Activated naive CD8-positive, alpha-beta T cell treated with anti-CD3 and anti-CD28 coated beads, Interleukin-2, amount 10 ng/mL, durations not matched to agents 7 days and 5 days (primary cell): ENCODE measurements around the gene MPEG1. TPM values are rescaled to one million over a fixed set of nuclear protein-coding genes. Genes with fewer than 3 reads are reported as not detected.

ENCODE experiments used
- ATAC-seq: fragments of 150-1000 bp; cut with Tn5 transposase; one replicate; pipeline ENCODE4 v1.10.0; 2021; ENCODE audit warnings: low read depth, moderate library complexity
- POLR2A ChIA-PET: fragments of 350-600 bp; sonication (Branson Sonifier 250); formaldehyde crosslinking; loops from one replicate; lab custom pipeline; 2021; ENCODE audit warnings: antibody characterized with exemption; lab: Charles Lee
- DNase-seq: peaks from one replicate; pipeline ENCODE4 v3.0.0; 2021
- H3K27ac Mint-ChIP-seq: one replicate; pipeline ENCODE4 v1.8.0; 2022; ENCODE audit warnings: mild to moderate bottlenecking, mixed read lengths
- H3K27me3 Mint-ChIP-seq: one replicate; pipeline ENCODE4 v1.8.0; 2022; ENCODE audit warnings: mild to moderate bottlenecking, moderate library complexity, mixed read lengths
- H3K36me3 Mint-ChIP-seq: one replicate; pipeline ENCODE4 v1.8.0; 2021; ENCODE audit warnings: mild to moderate bottlenecking, mixed read lengths
- H3K4me1 Mint-ChIP-seq: one replicate; pipeline ENCODE4 v1.8.0; 2021; ENCODE audit warnings: mixed read lengths
- H3K4me3 Mint-ChIP-seq: one replicate; pipeline ENCODE4 v1.8.0; 2022; ENCODE audit warnings: mild to moderate bottlenecking, moderate library complexity, mixed read lengths
- H3K9me3 Mint-ChIP-seq: one replicate; pipeline ENCODE4 v1.8.0; 2021; ENCODE audit warnings: mixed read lengths
- total RNA-seq, 2 experiments: library from RNA; stranded (reverse); gene quantifications; one replicate each; pipeline ENCODE4 v1.2.3, GENCODE V29; 2021

Gene MPEG1
- total RNA-seq, 2 experiments from 2014 or later, result 1.7 to 2.0 TPM

DNA sequence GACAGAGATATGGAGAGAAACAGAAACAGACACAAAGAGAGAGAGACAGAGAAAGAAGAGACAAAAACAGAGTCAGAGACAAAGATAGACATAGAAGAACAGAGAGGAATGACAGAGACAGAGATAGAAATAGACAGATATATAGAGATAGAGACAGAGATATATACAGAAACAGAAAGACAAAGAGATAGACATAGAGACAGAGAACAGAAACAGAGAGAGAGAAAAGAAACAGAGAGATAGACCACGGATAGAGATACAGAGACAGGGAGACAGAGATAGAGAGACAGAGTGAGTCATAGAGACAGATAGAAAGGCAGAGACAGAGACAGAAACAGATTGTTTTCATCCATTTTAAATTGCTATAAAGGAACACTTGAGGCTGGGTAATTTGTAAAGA lies 12.3 kb upstream of the MPEG1 start:
- no peaks in the 10 kb centered on the region for H3K9me3 Mint-ChIP-seq
- POLR2A ChIA-PET, result no interaction called here
- no peak overlapping the region for H3K27ac Mint-ChIP-seq
- DNase-seq, result no peak
- no peak overlapping the region for H3K4me3 Mint-ChIP-seq
- H3K4me1 Mint-ChIP-seq, result no peaks in the 10 kb centered on the region
- no peaks in the 10 kb centered on the region for H3K36me3 Mint-ChIP-seq
- peaks cover 4% of the 10 kb centered on the region for H3K27me3 Mint-ChIP-seq
- ATAC-seq, result no peak

DNA sequence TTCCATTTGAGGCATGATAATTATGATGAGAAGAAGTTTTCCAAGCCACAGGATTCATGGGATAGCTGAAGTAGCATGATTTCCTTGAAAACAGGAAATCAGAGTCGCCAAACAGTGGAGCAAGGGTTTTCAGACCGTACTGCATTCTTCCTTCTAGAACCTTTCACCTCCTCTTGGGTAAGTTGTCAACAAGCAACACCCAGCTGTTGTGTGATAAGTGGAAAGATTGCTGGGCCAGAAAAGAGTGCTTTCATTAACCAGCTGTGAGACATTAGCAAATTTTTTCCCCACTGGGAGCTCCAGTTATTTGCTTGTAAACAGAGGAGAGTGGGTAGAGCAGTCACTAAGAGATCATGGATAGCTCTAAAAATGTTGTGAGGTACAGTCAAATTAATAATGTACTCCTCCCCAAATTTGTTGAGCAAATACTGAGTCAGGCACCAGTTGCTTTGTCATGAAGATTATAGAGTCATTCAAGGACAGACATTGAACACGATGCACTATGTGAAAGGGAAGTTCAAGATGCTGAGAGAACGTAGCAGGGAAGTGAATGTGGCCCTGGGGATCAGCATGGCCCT lies 11.7 kb upstream of the MPEG1 start:
- H3K27ac Mint-ChIP-seq, result no peak overlapping the region
- H3K36me3 Mint-ChIP-seq, result no peaks in the 10 kb centered on the region
- peaks cover 4% of the 10 kb centered on the region for H3K27me3 Mint-ChIP-seq
- H3K9me3 Mint-ChIP-seq, result no peaks in the 10 kb centered on the region
- ATAC-seq (no peak), DNase-seq (no peak)
- no peaks in the 10 kb centered on the region for H3K4me1 Mint-ChIP-seq
- POLR2A ChIA-PET, result no interaction called here
- no peak overlapping the region for H3K4me3 Mint-ChIP-seq

DNA sequence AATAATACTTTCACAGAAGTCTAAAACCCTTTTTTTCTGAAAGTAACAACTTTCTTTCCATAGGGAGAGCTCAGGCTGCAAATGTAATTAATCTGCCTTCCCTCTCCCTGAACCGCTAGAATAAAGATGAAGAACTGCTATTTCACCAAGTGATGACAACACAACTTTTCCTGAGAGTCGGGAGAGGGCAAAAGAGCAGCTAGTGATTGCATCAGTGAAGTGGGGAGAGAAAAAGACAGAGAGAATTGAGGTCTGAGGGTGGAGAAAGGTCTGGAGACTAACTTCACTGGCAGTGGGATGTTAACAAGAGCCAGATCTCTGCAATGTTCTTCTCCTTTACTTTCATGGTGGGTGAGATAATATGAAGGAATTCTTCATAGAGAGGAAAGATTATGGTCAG lies 10.9 kb upstream of the MPEG1 start:
- POLR2A ChIA-PET, result no interaction called here
- Mint-ChIP-seq H3K36me3 (no peaks in the 10 kb centered on the region), H3K4me3 (no peak overlapping the region)

GRCh38 chr11:59223177-59223576 lies 10.4 kb upstream of the MPEG1 start:
- POLR2A ChIA-PET, result no interaction called here

More for the DNA sequence above, 10.9 kb upstream of the MPEG1 start:
- Mint-ChIP-seq H3K9me3 (no peaks in the 10 kb centered on the region), H3K27me3 (peaks cover 4% of the 10 kb centered on the region), H3K4me1 (no peaks in the 10 kb centered on the region), H3K27ac (no peak overlapping the region)
- no peak for DNase-seq
- no peak for ATAC-seq

GRCh38 chr11:59222464-59223060 lies 9.8 kb upstream of the MPEG1 start:
- Mint-ChIP-seq H3K4me3 (no peak overlapping the region), H3K27ac (no peak overlapping the region), H3K27me3 (peaks cover 5% of the 10 kb centered on the region), H3K4me1 (no peaks in the 10 kb centered on the region), H3K9me3 (no peaks in the 10 kb centered on the region), H3K36me3 (peaks cover 1% of the 10 kb centered on the region)
- DNase-seq (no peak), ATAC-seq (no peak)
- POLR2A ChIA-PET, result no interaction called here

More at GRCh38 chr11:59223177-59223576, 10.4 kb upstream of the MPEG1 start:
- no peak overlapping the region for H3K4me3 Mint-ChIP-seq
- ATAC-seq (no peak), DNase-seq (no peak)
- H3K4me1 Mint-ChIP-seq, result no peaks in the 10 kb centered on the region
- H3K36me3 Mint-ChIP-seq, result no peaks in the 10 kb centered on the region
- no peak overlapping the region for H3K27ac Mint-ChIP-seq
- H3K27me3 Mint-ChIP-seq, result peaks cover 4% of the 10 kb centered on the region
- H3K9me3 Mint-ChIP-seq, result no peaks in the 10 kb centered on the region

DNA sequence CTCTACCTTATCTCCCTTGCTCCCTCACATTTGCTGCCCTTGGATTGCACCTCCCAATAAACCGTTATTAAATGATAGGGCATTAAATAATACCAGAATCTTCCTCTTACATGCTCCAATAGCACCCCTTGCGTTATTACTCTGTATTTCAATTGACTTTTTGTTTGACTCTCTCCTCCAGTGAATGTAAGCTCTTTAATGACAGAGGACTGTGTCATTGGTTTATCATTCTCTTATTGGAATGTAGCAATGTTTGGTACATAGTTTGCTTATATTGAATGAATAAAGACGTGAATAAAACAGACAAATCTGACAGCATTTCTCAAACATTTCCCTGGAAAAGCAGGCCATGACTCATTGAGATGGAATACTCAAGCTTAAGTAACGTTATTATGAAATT lies 8.7 kb upstream of the MPEG1 start:
- DNase-seq, result no peak
- POLR2A ChIA-PET, result no interaction called here
- H3K36me3 Mint-ChIP-seq, result peaks cover 2% of the 10 kb centered on the region
- H3K9me3 Mint-ChIP-seq, result no peaks in the 10 kb centered on the region
- no peak overlapping the region for H3K27ac Mint-ChIP-seq
- H3K27me3 Mint-ChIP-seq, result peaks cover 7% of the 10 kb centered on the region
- peaks cover 5% of the 10 kb centered on the region for H3K4me1 Mint-ChIP-seq
- no peak overlapping the region for H3K4me3 Mint-ChIP-seq
- ATAC-seq, result no peak

- Mint-ChIP-seq H3K27ac (no peak overlapping the region), H3K4me3 (no peak overlapping the region), H3K27me3 (peaks cover 7% of the 10 kb centered on the region), H3K9me3 (no peaks in the 10 kb centered on the region), H3K36me3 (peaks cover 2% of the 10 kb centered on the region), H3K4me1 (peaks cover 5% of the 10 kb centered on the region)
- DNase-seq, result no peak
- POLR2A ChIA-PET, result no interaction called here
- no peak for ATAC-seq
Observed at GRCh38 chr11:59219836-59220235, 7.1 kb upstream of the MPEG1 start.

DNA sequence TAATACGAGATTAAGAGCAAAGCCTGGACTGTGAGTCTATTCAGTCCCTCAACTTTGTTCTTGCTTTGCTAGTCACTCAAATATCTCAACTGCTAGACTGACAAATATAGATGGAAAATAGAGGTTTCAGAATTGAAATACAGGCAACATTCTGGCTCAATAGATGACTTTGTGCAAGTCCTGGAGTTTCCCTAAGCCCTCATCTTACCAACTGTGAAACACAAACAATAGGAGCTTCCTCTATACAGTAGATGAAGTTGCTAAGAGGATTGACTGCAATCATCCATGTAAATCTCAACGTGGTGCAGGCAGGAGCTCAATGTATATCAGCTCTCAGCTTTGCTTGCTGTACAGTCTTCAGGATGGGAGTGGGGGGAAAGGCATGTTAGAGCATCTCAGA lies 6.2 kb upstream of the MPEG1 start:
- POLR2A ChIA-PET, result no interaction called here
- peaks cover 2% of the 10 kb centered on the region for H3K36me3 Mint-ChIP-seq
- H3K9me3 Mint-ChIP-seq, result no peaks in the 10 kb centered on the region
- peaks cover 7% of the 10 kb centered on the region for H3K27me3 Mint-ChIP-seq
- DNase-seq, result no peak
- no peak for ATAC-seq
- H3K4me1 Mint-ChIP-seq, result peaks cover 5% of the 10 kb centered on the region
- no peak overlapping the region for H3K27ac Mint-ChIP-seq
- no peak overlapping the region for H3K4me3 Mint-ChIP-seq

- H3K4me1 Mint-ChIP-seq, result peaks cover 5% of the 10 kb centered on the region
- no peak overlapping the region for H3K27ac Mint-ChIP-seq
- peaks cover 7% of the 10 kb centered on the region for H3K27me3 Mint-ChIP-seq
- POLR2A ChIA-PET, result no interaction called here
- ATAC-seq (no peak), DNase-seq (no peak)
- H3K4me3 Mint-ChIP-seq, result no peak overlapping the region
- peaks cover 2% of the 10 kb centered on the region for H3K36me3 Mint-ChIP-seq
- no peaks in the 10 kb centered on the region for H3K9me3 Mint-ChIP-seq
Observed at GRCh38 chr11:59218319-59218718, 5.6 kb upstream of the MPEG1 start.

DNA sequence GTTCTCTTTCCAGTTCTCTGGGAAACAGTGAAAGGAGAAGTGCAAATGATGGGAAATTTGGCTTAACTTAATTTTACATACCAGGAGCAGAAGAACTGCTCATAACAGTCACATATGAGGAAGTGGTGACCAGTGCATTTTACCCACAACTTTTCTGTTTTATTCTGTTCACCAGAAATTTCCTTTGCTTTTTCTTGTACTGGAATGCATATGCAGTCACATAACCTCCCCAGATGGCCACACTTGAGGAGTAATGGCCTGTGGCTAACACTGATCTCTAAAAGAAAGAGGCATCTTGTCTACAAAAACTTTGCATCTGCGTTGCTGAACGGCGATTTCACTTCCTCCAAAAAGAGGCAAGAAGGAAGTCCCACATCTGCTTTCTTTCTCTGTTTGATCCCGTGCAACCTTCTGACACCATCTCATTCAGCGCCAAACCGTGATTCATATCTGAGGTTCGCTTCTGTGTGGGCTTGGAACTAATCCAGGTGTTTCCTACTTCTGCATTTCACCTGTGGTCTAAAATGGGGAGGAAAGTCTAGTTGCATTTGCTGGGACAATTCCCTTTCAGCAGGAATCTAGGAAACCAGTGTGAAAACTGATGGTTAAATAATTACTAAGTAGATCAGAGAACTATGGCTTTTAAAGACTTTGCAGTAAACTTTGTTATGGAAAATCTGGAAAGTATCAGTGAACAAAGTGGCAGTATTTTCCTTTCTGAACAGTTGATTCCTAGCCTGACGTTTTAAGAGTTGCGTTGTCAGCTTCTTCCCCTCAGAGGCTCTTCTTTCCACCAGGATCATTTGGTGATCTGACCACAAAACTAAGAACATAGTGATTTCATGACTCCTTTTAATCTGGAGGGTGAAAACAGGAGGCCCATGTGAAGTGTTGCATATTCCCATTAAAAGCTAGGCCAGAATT lies 4.2 kb upstream of the MPEG1 start:
- POLR2A ChIA-PET, result no interaction called here
- Mint-ChIP-seq H3K4me3 (peak overlapping the region; percentile 36), H3K9me3 (no peaks in the 10 kb centered on the region), H3K36me3 (peaks cover 2% of the 10 kb centered on the region), H3K4me1 (peaks cover 5% of the 10 kb centered on the region), H3K27me3 (peaks cover 4% of the 10 kb centered on the region), H3K27ac (no peak overlapping the region)
- no peak for DNase-seq
- peak; percentile 36 for ATAC-seq

DNA sequence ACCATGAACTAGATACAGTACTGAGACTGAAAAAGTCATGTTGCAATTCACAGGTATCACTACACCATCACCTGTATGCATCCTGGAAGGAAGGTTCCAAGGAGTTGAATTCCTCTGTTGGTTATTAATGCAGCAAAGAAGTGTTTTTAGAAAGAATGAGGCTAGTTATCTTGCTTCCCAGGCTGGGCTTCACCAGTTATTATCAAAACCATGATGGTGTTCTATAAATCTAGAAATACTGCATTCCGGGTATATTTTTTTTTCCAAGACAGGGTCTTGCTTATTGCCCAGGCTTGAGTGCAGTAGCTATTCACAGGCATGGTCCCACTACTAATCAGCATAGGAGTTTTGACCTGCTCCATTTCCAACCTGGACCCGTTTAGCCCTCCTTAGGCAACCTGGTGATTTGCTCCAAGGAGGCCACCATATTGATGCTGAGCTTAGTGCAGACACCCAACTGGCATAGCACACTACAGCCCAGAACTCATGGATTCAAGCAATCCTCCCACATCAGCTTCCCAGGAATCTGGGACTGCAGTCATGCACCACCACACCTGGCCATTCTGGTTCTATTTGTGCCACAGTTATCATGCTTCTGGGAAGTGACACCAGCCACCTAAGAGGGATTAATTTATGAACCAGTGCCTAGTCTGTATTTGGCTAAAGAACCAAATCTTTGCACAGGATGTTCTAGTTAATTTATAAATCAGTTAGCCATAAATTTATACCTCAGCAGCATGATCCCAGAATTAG lies 1.6 kb upstream of the MPEG1 start:
- POLR2A ChIA-PET, result no interaction called here
- Mint-ChIP-seq H3K27me3 (peaks cover 6% of the 10 kb centered on the region), H3K9me3 (no peaks in the 10 kb centered on the region), H3K36me3 (peaks cover 2% of the 10 kb centered on the region), H3K27ac (no peak overlapping the region), H3K4me3 (no peak overlapping the region), H3K4me1 (peaks cover 5% of the 10 kb centered on the region)
- ATAC-seq, result no peak
- no peak for DNase-seq

DNA sequence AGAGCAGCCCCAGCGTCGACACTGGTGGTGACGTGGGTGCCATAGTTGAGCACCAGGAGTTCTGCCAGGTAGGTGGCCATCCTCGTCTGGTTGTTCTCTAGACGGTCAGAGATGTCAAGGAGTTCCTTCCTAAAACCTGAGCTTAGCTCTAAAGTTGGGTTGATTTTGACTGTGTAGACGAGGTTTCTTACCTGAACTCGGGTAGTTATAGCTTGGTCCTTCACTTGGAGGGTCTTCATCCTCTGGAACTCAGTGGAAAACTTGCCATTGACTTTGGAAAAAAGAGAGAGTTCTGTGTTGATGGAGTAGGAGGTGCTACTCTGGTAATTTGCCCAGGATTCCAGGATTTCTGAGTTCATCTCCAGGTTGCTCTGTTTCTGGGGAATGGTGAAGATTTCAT lies 505 bp downstream of the MPEG1 start:
- H3K4me1 Mint-ChIP-seq, result peaks cover 11% of the 10 kb centered on the region
- H3K4me3 Mint-ChIP-seq, result no peak overlapping the region
- H3K36me3 Mint-ChIP-seq, result no peaks in the 10 kb centered on the region
- POLR2A ChIA-PET, result no interaction called here
- no peak overlapping the region for H3K27ac Mint-ChIP-seq
- peaks cover 12% of the 10 kb centered on the region for H3K27me3 Mint-ChIP-seq
- H3K9me3 Mint-ChIP-seq, result no peaks in the 10 kb centered on the region
- ATAC-seq (no peak), DNase-seq (no peak)

DNA sequence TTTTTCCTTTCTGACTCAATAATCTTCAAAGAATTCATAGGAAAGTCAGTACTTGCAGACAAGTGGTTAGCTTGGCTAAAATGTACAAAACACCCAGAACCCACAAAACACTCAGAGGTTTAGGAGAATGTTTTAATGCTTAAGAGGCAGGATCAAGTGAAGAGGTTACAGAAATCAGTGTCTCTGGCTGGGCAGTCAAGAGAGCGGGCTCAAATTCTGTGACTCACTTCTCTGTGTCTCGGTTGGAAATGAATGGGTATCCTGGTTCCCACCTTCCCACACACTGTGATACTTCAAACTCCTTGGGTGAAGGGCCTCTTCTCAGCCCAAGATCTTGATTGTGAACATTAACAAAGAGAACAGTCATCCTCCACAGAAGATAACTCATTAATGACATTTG lies 3.8 kb downstream of the MPEG1 start:
- Mint-ChIP-seq H3K4me1 (peaks cover 7% of the 10 kb centered on the region), H3K9me3 (no peaks in the 10 kb centered on the region), H3K4me3 (no peak overlapping the region), H3K27me3 (peaks cover 12% of the 10 kb centered on the region), H3K36me3 (no peaks in the 10 kb centered on the region), H3K27ac (no peak overlapping the region)
- no peak for ATAC-seq
- DNase-seq, result no peak
- POLR2A ChIA-PET, result no interaction called here
